Activated T-helper 9 cell treated with anti-CD3 and anti-CD28 coated beads, Interleukin-2, amount 50 U/mL, for 16 hours (primary cell): Measurements from ENCODE around the gene EIF4E1B.

Source experiments
- DNase-seq: peaks from one replicate; pipeline ENCODE4 v3.0.0-alpha.2; 2020; ENCODE audit warnings: low read depth

EIF4E1B gene

DNA sequence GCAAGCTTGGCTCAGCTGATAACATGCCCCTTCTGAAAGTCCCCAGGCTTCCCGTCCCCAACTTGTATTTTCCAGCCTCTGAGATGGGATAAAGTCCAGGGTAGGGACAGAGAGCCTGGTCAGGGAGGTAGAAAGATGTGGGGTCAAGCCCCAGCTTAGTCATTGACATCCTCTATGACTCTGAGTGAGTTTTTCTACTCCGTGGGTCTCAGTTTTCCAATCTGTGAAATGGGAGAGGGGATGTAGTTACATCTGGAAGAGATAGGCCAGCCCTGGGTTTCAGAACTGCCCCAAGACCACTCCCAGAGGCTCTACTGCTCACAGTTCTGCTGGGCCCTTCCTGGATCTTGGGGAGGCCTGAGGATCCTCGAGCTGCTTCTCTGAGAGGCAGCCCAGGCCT is 23.6 kb upstream of the EIF4E1B start:
- DNase-seq: no peak

DNA sequence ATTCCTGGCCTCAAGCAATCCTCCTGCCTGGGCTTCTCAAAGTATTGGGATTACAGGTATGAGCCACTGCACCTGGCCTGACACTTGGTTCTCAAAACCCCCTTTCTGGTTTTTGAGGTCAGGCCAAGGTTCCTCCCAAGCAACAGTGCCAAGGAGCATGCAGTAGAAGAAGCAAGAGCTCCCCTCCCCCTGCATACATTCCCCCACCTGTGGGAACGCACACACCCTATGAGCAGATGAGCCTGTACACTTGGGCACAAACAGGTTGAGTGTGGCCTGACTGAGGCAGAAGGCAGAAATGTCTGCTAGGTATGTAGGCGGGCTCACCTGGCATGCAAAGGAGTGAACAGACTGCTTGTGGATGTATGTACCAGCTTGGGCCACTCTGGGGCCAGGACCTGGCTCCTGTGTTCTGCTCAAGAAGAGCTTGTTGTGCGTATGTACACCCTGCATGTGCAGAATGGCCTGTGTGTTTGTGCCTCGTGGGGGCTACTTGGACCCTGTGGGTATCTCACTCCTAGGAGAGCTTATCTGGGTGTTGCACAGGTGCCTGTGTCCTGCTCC is 22.3 kb upstream of the EIF4E1B start:
- no peak for DNase-seq

GRCh38 chr5:176608937-176609723 is 21.3 kb upstream of the EIF4E1B start:
- DNase-seq: no peak

DNA sequence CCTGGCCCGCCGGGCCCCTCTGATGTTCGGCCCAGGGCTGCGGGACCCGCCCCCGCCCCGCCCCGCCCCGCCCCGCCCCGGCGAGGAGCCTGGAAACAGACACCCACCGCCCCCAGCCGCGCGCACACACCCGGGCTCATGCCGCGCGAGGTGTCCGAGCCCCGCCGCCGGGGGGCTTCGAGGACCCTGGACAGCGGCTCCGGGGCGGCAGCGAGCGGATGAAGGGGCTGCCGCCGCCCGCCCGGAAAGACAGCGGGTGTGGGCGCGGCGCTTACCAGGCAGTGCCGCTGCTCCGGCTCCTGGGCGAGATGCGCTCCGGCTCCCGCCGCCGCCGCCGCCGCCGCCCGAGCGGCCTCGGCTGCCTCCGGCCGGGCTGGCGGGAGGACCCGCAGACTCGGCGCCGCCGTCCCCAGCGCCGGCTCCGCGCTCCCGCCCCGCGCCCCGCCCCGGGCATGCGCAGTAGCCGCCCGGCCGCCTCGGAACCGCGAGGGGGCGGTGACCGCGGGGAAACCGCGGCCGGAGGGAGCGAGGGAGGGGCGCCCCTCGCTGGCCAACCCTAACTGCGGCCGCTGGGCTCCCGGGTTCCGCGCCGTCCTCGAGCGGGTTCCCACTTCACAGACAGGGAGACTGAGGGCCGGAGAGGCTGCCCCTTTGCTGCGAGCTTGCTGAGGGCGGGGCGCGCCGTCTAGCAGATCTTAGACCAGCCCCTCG is 20.6 kb upstream of the EIF4E1B start, which contains the start of gene GPRIN1:
Gene GPRIN1 (minus strand): TSS at position 433 of the 711 bp plus-strand sequence. CDS start 10,322 bp downstream, outside the sequence.
- peak; percentile 45 for DNase-seq

DNA sequence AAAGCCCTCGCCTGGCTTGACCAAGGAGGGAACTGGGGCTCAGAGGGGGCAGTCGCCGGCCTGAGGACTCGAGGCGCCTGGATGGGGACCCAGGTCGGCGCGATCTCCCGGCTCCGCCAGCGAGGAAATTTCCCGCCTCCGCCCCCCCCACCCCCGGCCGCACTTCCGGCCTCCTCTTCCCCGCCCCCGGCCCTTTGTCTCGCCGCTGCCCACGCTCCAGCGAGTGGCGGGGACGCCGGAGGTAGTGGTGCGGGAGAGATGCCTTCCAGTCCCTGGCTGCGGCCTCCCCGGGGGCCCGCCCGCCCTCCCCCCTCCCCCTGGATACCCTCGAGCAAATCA is 20.1 kb upstream of the EIF4E1B start:
- DNase-seq: no peak

- no peak for DNase-seq
Observed at GRCh38 chr5:176611435-176611834, 19.0 kb upstream of the EIF4E1B start.

- no peak for DNase-seq
Observed at GRCh38 chr5:176612008-176612407, 18.5 kb upstream of the EIF4E1B start.

DNA sequence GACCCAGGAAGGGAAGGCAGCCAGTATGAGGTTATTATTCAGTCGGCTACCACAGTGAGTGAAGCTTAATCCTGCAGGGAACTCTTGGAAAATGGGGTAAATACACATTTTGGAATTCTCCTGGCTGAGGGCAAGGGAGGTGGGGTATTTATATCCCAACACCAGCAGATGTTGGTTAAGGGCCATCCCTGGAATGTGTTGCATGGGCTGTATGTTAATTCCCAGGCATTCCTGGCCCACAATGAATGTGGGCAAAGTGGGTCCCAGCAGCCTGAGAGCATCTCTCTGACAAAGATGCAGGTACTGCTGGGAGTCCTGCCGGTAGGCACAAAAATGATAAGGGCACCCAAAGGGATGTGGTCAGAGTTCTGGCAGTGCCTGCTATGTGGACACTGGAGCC is 17.6 kb upstream of the EIF4E1B start:
- no peak for DNase-seq

- no peak for DNase-seq
Observed at GRCh38 chr5:176614805-176615478, 15.5 kb upstream of the EIF4E1B start.

- no peak for DNase-seq
Observed at GRCh38 chr5:176616511-176616910, 14.0 kb upstream of the EIF4E1B start.

- DNase-seq: no peak
Observed at GRCh38 chr5:176618783-176619182, 11.7 kb upstream of the EIF4E1B start.

DNA sequence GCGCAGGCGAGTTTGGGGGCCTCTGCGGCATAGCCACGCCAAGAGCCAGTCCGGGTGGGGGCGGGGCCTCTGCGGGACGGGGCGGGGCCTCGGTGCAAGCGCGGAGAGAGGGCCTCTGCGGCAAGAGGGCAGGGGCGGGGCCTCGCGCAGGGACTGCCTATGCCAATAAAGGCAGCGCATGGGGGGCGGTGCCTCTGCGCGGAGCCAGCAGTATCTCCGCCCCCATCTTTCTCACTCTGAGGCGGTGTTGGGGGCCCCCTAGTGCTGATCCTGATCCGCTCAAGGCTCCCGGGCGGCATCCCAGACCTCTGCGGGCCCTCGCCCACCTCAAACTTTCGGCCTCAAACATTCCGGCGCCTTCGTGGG is 11.3 kb upstream of the EIF4E1B start:
- DNase-seq: peak; percentile 63

DNA sequence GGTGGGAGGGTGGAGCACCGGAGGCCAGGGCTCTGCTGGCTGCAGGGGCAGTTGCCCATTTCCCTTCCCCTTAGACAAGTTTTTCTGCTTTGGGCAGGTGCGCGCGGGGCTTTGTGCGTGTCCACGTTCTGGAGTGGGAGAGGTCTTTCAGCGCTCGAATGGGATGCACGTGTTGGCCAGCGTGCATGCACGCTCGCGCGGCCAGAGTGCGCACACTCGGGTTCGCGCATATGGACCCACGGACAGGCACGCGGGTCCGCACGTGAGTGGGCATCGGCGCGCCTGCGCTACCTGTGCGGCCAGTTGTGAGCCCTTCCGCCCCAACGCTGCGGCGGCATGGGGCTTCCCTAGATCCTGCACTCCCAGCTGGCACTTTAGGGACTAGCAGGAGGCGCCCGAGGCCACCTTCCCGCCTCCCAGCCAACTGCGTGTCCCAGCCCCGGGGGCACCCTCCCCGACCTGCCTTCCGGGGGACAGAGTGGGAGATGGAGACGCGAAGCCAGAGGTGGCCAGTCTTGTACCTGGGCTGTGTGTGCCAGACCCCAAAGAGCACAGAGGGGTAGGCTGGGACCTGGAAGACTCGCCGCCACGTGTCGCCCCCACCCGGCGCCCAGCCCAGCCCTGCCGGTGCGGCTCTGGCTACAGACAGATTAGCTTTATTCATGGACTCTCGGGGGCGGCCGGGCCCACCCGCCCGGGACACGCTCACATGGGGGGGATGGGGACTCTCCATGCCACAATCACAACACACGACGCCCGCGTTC is 10.7 kb upstream of the EIF4E1B start:
- no peak for DNase-seq

GRCh38 chr5:176620333-176620981 is 10.0 kb upstream of the EIF4E1B start:
- DNase-seq: no peak

DNA sequence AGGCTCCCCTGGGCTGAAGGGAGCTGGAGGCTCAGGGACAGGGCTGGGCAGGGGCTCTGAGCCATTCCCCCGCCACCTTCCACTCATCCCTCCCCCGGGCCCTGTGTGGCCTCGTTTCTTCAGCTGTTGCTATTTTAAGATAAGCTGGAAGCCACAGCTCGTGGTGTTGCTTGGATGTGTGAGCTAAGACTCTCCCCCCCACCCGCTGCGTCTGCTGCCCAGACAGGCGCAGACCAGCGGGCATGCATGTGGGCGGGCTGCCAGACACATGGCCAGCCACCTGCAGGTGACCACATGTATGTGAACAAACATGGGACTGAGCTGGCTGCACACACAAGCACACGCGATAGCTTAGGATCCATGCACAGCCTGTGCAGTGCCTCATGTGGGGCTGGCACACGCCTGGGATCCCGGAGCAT is 8.8 kb upstream of the EIF4E1B start:
- DNase-seq: no peak

- no peak for DNase-seq
Observed at GRCh38 chr5:176624142-176624541, 6.3 kb upstream of the EIF4E1B start.

- DNase-seq: no peak
Observed at GRCh38 chr5:176624938-176625337, 5.5 kb upstream of the EIF4E1B start.

DNA sequence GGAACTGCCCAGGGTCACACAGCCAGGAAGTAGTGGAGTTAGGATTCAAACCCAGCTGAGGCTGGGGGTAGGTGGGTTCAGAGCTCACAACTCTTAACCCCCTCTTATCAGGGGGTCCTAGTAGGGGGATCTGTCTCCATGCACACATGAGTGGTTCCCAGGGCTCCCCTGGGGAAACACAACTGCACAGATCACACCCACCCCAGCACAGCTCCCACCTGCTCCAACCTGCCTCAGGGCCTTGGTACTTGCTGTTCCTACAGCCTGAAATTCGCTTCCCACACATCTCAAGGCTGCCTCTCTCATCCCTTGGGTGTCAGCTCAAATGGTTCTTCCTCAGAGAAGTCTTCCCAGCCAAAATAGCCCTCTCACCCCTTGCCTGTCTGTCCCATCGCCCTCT is 5.0 kb upstream of the EIF4E1B start:
- no peak for DNase-seq

DNA sequence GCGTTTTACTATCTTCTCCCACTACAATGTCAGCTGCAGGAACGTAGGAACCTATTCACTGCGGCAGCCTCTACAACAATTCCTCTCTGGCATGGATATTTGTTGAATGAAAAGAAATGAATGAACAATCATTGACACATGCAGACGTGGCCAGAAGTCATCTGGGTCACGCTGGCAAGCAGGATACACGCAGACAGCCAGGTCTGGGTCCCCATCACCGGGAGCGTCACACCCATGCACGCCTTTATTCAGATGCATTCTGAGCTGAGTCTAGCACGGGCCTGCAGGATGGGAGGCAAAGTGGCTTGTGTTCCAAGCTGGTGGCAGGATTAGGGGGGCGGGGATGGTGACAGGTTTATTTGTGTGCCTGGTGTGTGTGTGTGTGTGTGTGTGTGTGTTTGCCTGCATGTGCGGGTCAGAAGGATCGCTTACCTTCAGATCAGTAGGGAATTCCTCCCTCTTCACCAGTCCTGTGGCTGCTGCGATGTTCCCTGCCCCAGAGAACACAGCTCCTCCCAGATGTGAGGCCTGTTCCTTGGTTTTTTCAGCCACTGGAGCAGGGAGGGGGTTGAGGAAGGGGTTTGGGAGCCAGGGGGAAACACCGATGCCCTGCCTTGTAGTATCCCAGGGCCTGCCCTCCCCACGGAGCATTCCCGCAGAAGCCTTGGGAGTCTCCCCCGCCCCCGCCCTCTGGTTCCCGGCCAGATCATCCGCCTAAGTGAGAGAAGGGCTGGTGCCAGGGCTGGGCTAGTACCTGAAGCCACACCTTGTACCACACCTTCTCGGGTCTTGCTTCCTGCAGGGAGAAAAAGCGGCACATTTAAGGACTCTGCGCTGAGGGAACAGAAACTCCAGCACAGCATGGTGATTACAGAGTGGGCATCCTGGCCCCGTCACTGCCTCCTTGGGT is 4.3 kb upstream of the EIF4E1B start:
- DNase-seq: no peak

GRCh38 chr5:176626876-176627236 is 3.6 kb upstream of the EIF4E1B start:
- no peak for DNase-seq
